Measurements from ENCODE around the gene CD4.

The CD4 gene

GRCh38 chr12:6757028-6757690 is 32.2 kb upstream of the CD4 start:
- peak overlapping the region; percentile 2 for H3K27ac Mint-ChIP-seq
- H3K9me3 Mint-ChIP-seq, result no peaks in the 10 kb centered on the region
- no peak for ATAC-seq
- DNase-seq (ENCODE audit: low spot score in 2 of 2), result peak in 1 of 2 donors; percentile 45
- peaks cover 18% of the 10 kb centered on the region for H3K36me3 Mint-ChIP-seq
- peaks cover 24% of the 10 kb centered on the region for H3K4me1 Mint-ChIP-seq
- no peak overlapping the region for H3K4me3 Mint-ChIP-seq

- ATAC-seq (no peak), DNase-seq (ENCODE audit: low spot score in 2 of 2) (no peak)
- H3K9me3 Mint-ChIP-seq, result no peaks in the 10 kb centered on the region
- H3K27ac Mint-ChIP-seq, result no peak overlapping the region
- peaks cover 15% of the 10 kb centered on the region for H3K4me1 Mint-ChIP-seq
- peaks cover 4% of the 10 kb centered on the region for H3K36me3 Mint-ChIP-seq
- H3K4me3 Mint-ChIP-seq, result no peak overlapping the region
These were observed 30.7 kb upstream of the CD4 start for GRCh38 chr12:6758506-6759095.

- Mint-ChIP-seq H3K4me3 (no peak overlapping the region), H3K36me3 (no peaks in the 10 kb centered on the region), H3K4me1 (peaks cover 18% of the 10 kb centered on the region), H3K27ac (no peak overlapping the region), H3K9me3 (no peaks in the 10 kb centered on the region)
- DNase-seq (ENCODE audit: low spot score in 2 of 2) (no peak), ATAC-seq (no peak)
These were observed 29.6 kb upstream of the CD4 start for GRCh38 chr12:6759741-6760140.

GRCh38 chr12:6763380-6763779 is 25.9 kb upstream of the CD4 start:
- H3K9me3 Mint-ChIP-seq, result no peaks in the 10 kb centered on the region
- peaks cover 21% of the 10 kb centered on the region for H3K36me3 Mint-ChIP-seq
- DNase-seq (ENCODE audit: low spot score in 2 of 2) (no peak), ATAC-seq (no peak)
- no peak overlapping the region for H3K27ac Mint-ChIP-seq
- no peak overlapping the region for H3K4me3 Mint-ChIP-seq
- peaks cover 39% of the 10 kb centered on the region for H3K4me1 Mint-ChIP-seq

GRCh38 chr12:6764011-6764828 is 25.1 kb upstream of the CD4 start:
- Mint-ChIP-seq H3K4me1 (peaks cover 42% of the 10 kb centered on the region), H3K36me3 (peaks cover 30% of the 10 kb centered on the region), H3K9me3 (no peaks in the 10 kb centered on the region), H3K27ac (peak overlapping the region; percentile 74), H3K4me3 (peak overlapping the region; percentile 88)
- DNase-seq (ENCODE audit: low spot score in 2 of 2) (peak in 1 of 2 donors; percentile 85), ATAC-seq (peak; percentile 89)

GRCh38 chr12:6765048-6765633 is 24.2 kb upstream of the CD4 start:
- Mint-ChIP-seq H3K27ac (peak overlapping the region; percentile 20), H3K36me3 (peaks cover 39% of the 10 kb centered on the region), H3K9me3 (no peaks in the 10 kb centered on the region), H3K4me3 (peak overlapping the region; percentile 88), H3K4me1 (peaks cover 51% of the 10 kb centered on the region)
- ATAC-seq, result no peak
- DNase-seq (ENCODE audit: low spot score in 2 of 2), result no peak

GRCh38 chr12:6765634-6766581 is 23.4 kb upstream of the CD4 start, which contains the start of gene PTMS:
Gene PTMS (plus strand): TSS chr12:6766363. CDS start chr12:6766706, 343 bp downstream.
- no peaks in the 10 kb centered on the region for H3K9me3 Mint-ChIP-seq
- H3K4me3 Mint-ChIP-seq, result peak within 1 kb of the TSS; percentile 88
- DNase-seq (ENCODE audit: low spot score in 2 of 2) (peak; percentile 51 to 80), ATAC-seq (peak; percentile 17)
- peaks cover 47% of the 10 kb centered on the region for H3K36me3 Mint-ChIP-seq
- peaks cover 59% of the 10 kb centered on the region for H3K4me1 Mint-ChIP-seq
- H3K27ac Mint-ChIP-seq, result peak within 1 kb of the TSS; percentile 93

GRCh38 chr12:6766651-6767349 is 22.5 kb upstream of the CD4 start:
- Mint-ChIP-seq H3K36me3 (peaks cover 55% of the 10 kb centered on the region), H3K4me3 (peak overlapping the region; percentile 88), H3K9me3 (no peaks in the 10 kb centered on the region), H3K27ac (peak overlapping the region; percentile 93), H3K4me1 (peaks cover 67% of the 10 kb centered on the region)
- ATAC-seq (peak; percentile 71), DNase-seq (ENCODE audit: low spot score in 2 of 2) (peak; percentile 50 to 81)

- peak overlapping the region; percentile 93 for H3K27ac Mint-ChIP-seq
- H3K9me3 Mint-ChIP-seq, result no peaks in the 10 kb centered on the region
- H3K36me3 Mint-ChIP-seq, result peaks cover 64% of the 10 kb centered on the region
- peaks cover 72% of the 10 kb centered on the region for H3K4me1 Mint-ChIP-seq
- ATAC-seq (no peak), DNase-seq (ENCODE audit: low spot score in 2 of 2) (no peak)
- peak overlapping the region; percentile 88 for H3K4me3 Mint-ChIP-seq
These were observed 21.7 kb upstream of the CD4 start for GRCh38 chr12:6767353-6768319.

- Mint-ChIP-seq H3K4me3 (peak overlapping the region; percentile 88), H3K36me3 (peaks cover 72% of the 10 kb centered on the region), H3K9me3 (no peaks in the 10 kb centered on the region), H3K4me1 (peaks cover 72% of the 10 kb centered on the region), H3K27ac (peak overlapping the region; percentile 94)
- ATAC-seq (no peak), DNase-seq (ENCODE audit: low spot score in 2 of 2) (no peak)
These were observed 20.9 kb upstream of the CD4 start for GRCh38 chr12:6768437-6768914.

GRCh38 chr12:6768990-6769389 is 20.3 kb upstream of the CD4 start:
- Mint-ChIP-seq H3K36me3 (peaks cover 76% of the 10 kb centered on the region), H3K4me1 (peaks cover 71% of the 10 kb centered on the region), H3K4me3 (peak overlapping the region; percentile 88), H3K9me3 (no peaks in the 10 kb centered on the region), H3K27ac (peak overlapping the region; percentile 94)
- DNase-seq (ENCODE audit: low spot score in 2 of 2) (no peak), ATAC-seq (no peak)

- H3K9me3 Mint-ChIP-seq, result no peaks in the 10 kb centered on the region
- H3K4me3 Mint-ChIP-seq, result peak overlapping the region; percentile 88
- H3K36me3 Mint-ChIP-seq, result peaks cover 82% of the 10 kb centered on the region
- peaks cover 71% of the 10 kb centered on the region for H3K4me1 Mint-ChIP-seq
- no peak for ATAC-seq
- DNase-seq (ENCODE audit: low spot score in 2 of 2), result no peak
- peak overlapping the region; percentile 94 for H3K27ac Mint-ChIP-seq
These were observed 19.7 kb upstream of the CD4 start for GRCh38 chr12:6769666-6770065.

- Mint-ChIP-seq H3K9me3 (no peaks in the 10 kb centered on the region), H3K36me3 (peaks cover 87% of the 10 kb centered on the region), H3K4me1 (peaks cover 71% of the 10 kb centered on the region), H3K4me3 (peak overlapping the region; percentile 88), H3K27ac (peak overlapping the region; percentile 94)
- no peak for ATAC-seq
- DNase-seq (ENCODE audit: low spot score in 2 of 2), result no peak
These were observed 19.2 kb upstream of the CD4 start for GRCh38 chr12:6770094-6770493.
